ENCODE measurements around the gene GNAQ.

GNAQ gene

DNA sequence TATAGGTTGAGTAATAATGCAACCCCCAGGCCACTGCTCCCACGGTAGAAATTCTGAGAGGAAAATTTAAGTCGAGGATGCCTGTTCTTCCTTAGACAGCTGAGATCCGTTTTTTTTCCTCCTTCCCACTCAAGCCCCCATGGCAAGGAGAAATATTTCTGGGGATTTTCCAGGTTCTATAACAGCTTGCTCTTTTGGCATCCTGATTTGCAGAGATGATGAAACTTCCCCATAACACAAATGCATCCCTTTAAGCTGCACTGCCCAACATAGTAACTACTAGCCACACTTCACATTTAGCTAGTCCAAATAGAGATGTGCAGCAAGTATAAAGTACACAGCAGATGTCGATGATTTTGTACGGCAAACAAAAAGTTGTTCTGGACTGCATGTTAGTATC lies 351.0 kb downstream of the GNAQ start:
- Histone ChIP-seq H3K9me3 (ENCODE audit: control insufficient read depth, low read length) (no peaks in the 10 kb centered on the region), H3K4ac (ENCODE audit: low read depth in 1 of 2, low read length in 2 of 2) (no peak overlapping the region), H2AK5ac (ENCODE audit: low read length, severe bottlenecking) (no peak overlapping the region), H3K79me1 (replicated peaks; ENCODE audit: low read length, poor library complexity, severe bottlenecking) (no peaks in the 10 kb centered on the region), H3K14ac (ENCODE audit: low read length in 2 of 2) (peak overlapping the region in 1 of 2 experiments; percentile 15), H2AFZ (ENCODE audit: low read depth, low read length) (no peak overlapping the region), H3K4me2 (ENCODE audit: low read length, poor library complexity, severe bottlenecking) (no peak overlapping the region), H3K4me3 (ENCODE audit: insufficient read depth in 1 of 2, low read depth in 1 of 2, low read length in 2 of 2) (no peak overlapping the region), H3K23ac (ENCODE audit: low read length in 2 of 2) (no peak overlapping the region), H2BK12ac (ENCODE audit: low read length in 2 of 2) (no peak overlapping the region), H3K18ac (ENCODE audit: low read depth in 1 of 2, low read length in 2 of 2) (no peak overlapping the region), H4K91ac (ENCODE audit: low read length) (no peak overlapping the region), H4K8ac (ENCODE audit: low read length) (no peak overlapping the region), H3K36me3 (ENCODE audit: control insufficient read depth in 1 of 2, insufficient read depth in 2 of 2, low read depth in 1 of 2, low read length in 2 of 2) (no peaks in the 10 kb centered on the region), H3K9ac (ENCODE audit: low read length) (no peak overlapping the region), H3K27ac (ENCODE audit: low read length, poor library complexity, severe bottlenecking) (no peak overlapping the region), H3K27me3 (ENCODE audit: control insufficient read depth in 1 of 2, insufficient read depth in 1 of 2, low read length in 2 of 2) (peaks cover 0 to 4% of the 10 kb centered on the region in 2 experiments), H2BK5ac (ENCODE audit: low read depth, low read length, poor library complexity, severe bottlenecking) (no peak overlapping the region), H2BK15ac (ENCODE audit: low read depth, poor library complexity, severe bottlenecking) (no peak overlapping the region), H2BK120ac (ENCODE audit: low read depth, low read length) (no peak overlapping the region), H3K4me1 (ENCODE audit: control insufficient read depth, insufficient read depth, low read depth, low read length) (peaks cover 2% of the 10 kb centered on the region)
- 100% methylated on average over 5 of the region's 5 CpGs for WGBS
- DNase-seq, result no peak

DNA sequence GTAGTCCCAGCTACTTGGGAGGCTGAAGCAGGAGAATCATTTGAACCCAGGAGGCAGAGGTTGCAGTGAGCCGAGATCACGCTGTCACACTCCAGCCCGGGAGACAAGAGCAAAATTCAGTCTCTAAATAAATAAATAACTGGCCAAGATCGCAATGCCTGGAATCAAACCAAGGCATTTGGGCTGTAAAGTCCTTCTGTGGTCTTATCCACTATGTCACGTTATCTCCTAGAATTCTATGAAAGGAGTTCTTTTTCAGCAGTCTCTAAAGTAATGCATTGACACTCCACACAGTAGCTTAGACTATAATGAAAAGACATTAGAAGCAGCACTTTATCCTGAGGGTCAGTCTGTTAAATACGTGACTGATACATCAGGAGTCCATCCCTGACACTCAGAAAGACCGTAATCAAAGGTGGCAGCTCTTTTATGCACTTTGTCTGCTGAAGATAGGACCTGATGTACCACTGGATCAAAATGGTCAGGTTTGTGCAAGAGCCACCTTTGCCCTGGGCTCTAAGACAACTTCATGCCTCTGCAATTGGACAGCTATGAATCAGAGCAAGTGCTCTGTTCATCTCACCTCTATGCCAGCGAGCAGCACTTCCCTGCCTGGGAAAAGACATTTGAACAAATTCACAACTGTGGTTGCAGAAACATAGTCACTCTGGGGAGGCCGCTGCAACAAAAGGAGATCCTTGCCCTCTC lies 351.8 kb downstream of the GNAQ start:
- H2AK5ac ChIP-seq (ENCODE audit: low read length, severe bottlenecking), result no peak overlapping the region
- H3K4me2 ChIP-seq (ENCODE audit: low read length, poor library complexity, severe bottlenecking), result no peak overlapping the region
- no peak overlapping the region for H3K14ac ChIP-seq (ENCODE audit: low read length in 2 of 2)
- H2BK15ac ChIP-seq (ENCODE audit: low read depth, poor library complexity, severe bottlenecking), result no peak overlapping the region
- no peaks in the 10 kb centered on the region for H3K36me3 ChIP-seq (ENCODE audit: control insufficient read depth in 1 of 2, insufficient read depth in 2 of 2, low read depth in 1 of 2, low read length in 2 of 2)
- H3K18ac ChIP-seq (ENCODE audit: low read depth in 1 of 2, low read length in 2 of 2), result no peak overlapping the region
- H2BK120ac ChIP-seq (ENCODE audit: low read depth, low read length), result no peak overlapping the region
- H3K23ac ChIP-seq (ENCODE audit: low read length in 2 of 2), result no peak overlapping the region
- H3K27ac ChIP-seq (ENCODE audit: low read length, poor library complexity, severe bottlenecking), result no peak overlapping the region
- H2BK12ac ChIP-seq (ENCODE audit: low read length in 2 of 2), result no peak overlapping the region
- peaks cover 2% of the 10 kb centered on the region for H3K4me1 ChIP-seq (ENCODE audit: control insufficient read depth, insufficient read depth, low read depth, low read length)
- H3K4me3 ChIP-seq (ENCODE audit: insufficient read depth in 1 of 2, low read depth in 1 of 2, low read length in 2 of 2), result no peak overlapping the region
- no peaks in the 10 kb centered on the region for H3K79me1 ChIP-seq (replicated peaks; ENCODE audit: low read length, poor library complexity, severe bottlenecking)
- no peak for DNase-seq
- no peak overlapping the region for H2AFZ ChIP-seq (ENCODE audit: low read depth, low read length)
- peaks cover 0 to 4% of the 10 kb centered on the region in 2 experiments for H3K27me3 ChIP-seq (ENCODE audit: control insufficient read depth in 1 of 2, insufficient read depth in 1 of 2, low read length in 2 of 2)
- no peaks in the 10 kb centered on the region for H3K9me3 ChIP-seq (ENCODE audit: control insufficient read depth, low read length)
- no peak overlapping the region for H3K9ac ChIP-seq (ENCODE audit: low read length)
- 96% methylated on average over 9 of the region's 9 CpGs for WGBS
- H4K91ac ChIP-seq (ENCODE audit: low read length), result no peak overlapping the region
- H4K8ac ChIP-seq (ENCODE audit: low read length), result no peak overlapping the region
- no peak overlapping the region for H2BK5ac ChIP-seq (ENCODE audit: low read depth, low read length, poor library complexity, severe bottlenecking)
- H3K4ac ChIP-seq (ENCODE audit: low read depth in 1 of 2, low read length in 2 of 2), result no peak overlapping the region

DNA sequence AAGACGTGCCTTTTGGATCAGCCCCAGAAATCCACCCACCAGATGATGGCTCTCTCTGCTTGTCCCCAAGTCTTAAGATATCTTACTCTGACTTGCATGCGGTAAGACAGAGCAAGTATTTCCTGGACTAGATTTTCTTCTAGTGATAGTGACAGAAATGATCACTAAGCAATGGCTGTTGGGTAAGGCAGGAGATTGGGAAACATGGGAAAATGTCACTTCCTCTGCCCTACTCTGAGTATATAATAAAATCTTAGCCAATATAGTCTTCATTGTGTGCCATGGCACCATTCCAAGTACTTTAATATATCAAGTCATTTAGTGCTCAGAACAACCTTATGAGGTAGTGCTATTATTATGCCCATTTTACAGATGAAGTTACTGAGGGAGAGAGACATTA lies 352.5 kb downstream of the GNAQ start:
- H3K4me3 ChIP-seq (ENCODE audit: insufficient read depth in 1 of 2, low read depth in 1 of 2, low read length in 2 of 2), result no peak overlapping the region
- H3K4me2 ChIP-seq (ENCODE audit: low read length, poor library complexity, severe bottlenecking), result no peak overlapping the region
- no peak overlapping the region for H2BK5ac ChIP-seq (ENCODE audit: low read depth, low read length, poor library complexity, severe bottlenecking)
- H2BK120ac ChIP-seq (ENCODE audit: low read depth, low read length), result no peak overlapping the region
- 100% methylated on average over 1 of the region's 2 CpGs for WGBS
- H3K9ac ChIP-seq (ENCODE audit: low read length), result no peak overlapping the region
- no peak overlapping the region for H2AFZ ChIP-seq (ENCODE audit: low read depth, low read length)
- no peak overlapping the region for H2BK15ac ChIP-seq (ENCODE audit: low read depth, poor library complexity, severe bottlenecking)
- peaks cover 2% of the 10 kb centered on the region for H3K4me1 ChIP-seq (ENCODE audit: control insufficient read depth, insufficient read depth, low read depth, low read length)
- no peaks in the 10 kb centered on the region for H3K36me3 ChIP-seq (ENCODE audit: control insufficient read depth in 1 of 2, insufficient read depth in 2 of 2, low read depth in 1 of 2, low read length in 2 of 2)
- H3K14ac ChIP-seq (ENCODE audit: low read length in 2 of 2), result no peak overlapping the region
- H3K9me3 ChIP-seq (ENCODE audit: control insufficient read depth, low read length), result no peaks in the 10 kb centered on the region
- no peaks in the 10 kb centered on the region for H3K79me1 ChIP-seq (replicated peaks; ENCODE audit: low read length, poor library complexity, severe bottlenecking)
- H2AK5ac ChIP-seq (ENCODE audit: low read length, severe bottlenecking), result no peak overlapping the region
- H3K4ac ChIP-seq (ENCODE audit: low read depth in 1 of 2, low read length in 2 of 2), result no peak overlapping the region
- H2BK12ac ChIP-seq (ENCODE audit: low read length in 2 of 2), result no peak overlapping the region
- DNase-seq, result no peak
- H3K23ac ChIP-seq (ENCODE audit: low read length in 2 of 2), result no peak overlapping the region
- H3K18ac ChIP-seq (ENCODE audit: low read depth in 1 of 2, low read length in 2 of 2), result no peak overlapping the region
- H3K27me3 ChIP-seq (ENCODE audit: control insufficient read depth in 1 of 2, insufficient read depth in 1 of 2, low read length in 2 of 2), result peaks cover 0 to 4% of the 10 kb centered on the region in 2 experiments
- H4K91ac ChIP-seq (ENCODE audit: low read length), result no peak overlapping the region
- H3K27ac ChIP-seq (ENCODE audit: low read length, poor library complexity, severe bottlenecking), result no peak overlapping the region
- no peak overlapping the region for H4K8ac ChIP-seq (ENCODE audit: low read length)

DNA sequence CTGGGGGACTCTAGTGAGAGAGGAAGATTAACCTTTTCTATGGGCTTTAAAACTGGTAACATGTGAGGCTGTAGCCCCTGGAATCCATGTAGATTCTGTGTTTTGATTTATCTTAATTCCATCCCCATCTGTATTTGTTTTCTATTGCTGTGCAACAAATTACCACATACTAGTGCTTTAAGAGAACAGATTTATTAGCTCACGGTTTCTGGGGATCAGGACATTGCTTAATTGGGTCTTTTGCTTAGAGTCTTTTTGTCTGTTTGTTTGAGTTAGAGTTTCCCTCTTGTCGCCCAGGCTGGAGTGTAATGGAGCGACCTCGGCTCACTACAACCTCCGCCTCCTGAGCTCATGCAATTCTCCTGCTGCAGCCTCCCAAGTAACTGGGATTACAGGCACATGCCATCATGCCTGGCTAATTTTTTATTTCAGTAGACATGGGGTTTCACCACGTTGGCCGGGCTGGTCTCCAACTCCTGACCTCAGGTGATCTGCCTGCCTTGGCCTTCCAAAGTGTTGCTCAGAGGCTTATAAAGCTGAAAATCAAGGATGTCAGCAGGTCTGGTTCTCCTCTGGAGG lies 353.6 kb downstream of the GNAQ start:
- Histone ChIP-seq H3K36me3 (ENCODE audit: control insufficient read depth in 1 of 2, insufficient read depth in 2 of 2, low read depth in 1 of 2, low read length in 2 of 2) (no peaks in the 10 kb centered on the region), H3K18ac (ENCODE audit: low read depth in 1 of 2, low read length in 2 of 2) (no peak overlapping the region), H3K9ac (ENCODE audit: low read length) (no peak overlapping the region), H3K4me1 (ENCODE audit: control insufficient read depth, insufficient read depth, low read depth, low read length) (peaks cover 2% of the 10 kb centered on the region), H2BK15ac (ENCODE audit: low read depth, poor library complexity, severe bottlenecking) (no peak overlapping the region), H3K27me3 (ENCODE audit: control insufficient read depth in 1 of 2, insufficient read depth in 1 of 2, low read length in 2 of 2) (peaks cover 0 to 6% of the 10 kb centered on the region in 2 experiments), H3K9me3 (ENCODE audit: control insufficient read depth, low read length) (no peaks in the 10 kb centered on the region), H2BK5ac (ENCODE audit: low read depth, low read length, poor library complexity, severe bottlenecking) (no peak overlapping the region), H2AK5ac (ENCODE audit: low read length, severe bottlenecking) (no peak overlapping the region), H3K14ac (ENCODE audit: low read length in 2 of 2) (no peak overlapping the region), H2BK120ac (ENCODE audit: low read depth, low read length) (no peak overlapping the region), H3K4me2 (ENCODE audit: low read length, poor library complexity, severe bottlenecking) (no peak overlapping the region), H3K4ac (ENCODE audit: low read depth in 1 of 2, low read length in 2 of 2) (no peak overlapping the region), H2AFZ (ENCODE audit: low read depth, low read length) (peak overlapping the region; percentile 3), H3K23ac (ENCODE audit: low read length in 2 of 2) (no peak overlapping the region), H3K27ac (ENCODE audit: low read length, poor library complexity, severe bottlenecking) (no peak overlapping the region), H4K8ac (ENCODE audit: low read length) (no peak overlapping the region), H4K91ac (ENCODE audit: low read length) (no peak overlapping the region), H3K79me1 (replicated peaks; ENCODE audit: low read length, poor library complexity, severe bottlenecking) (no peaks in the 10 kb centered on the region), H2BK12ac (ENCODE audit: low read length in 2 of 2) (no peak overlapping the region), H3K4me3 (ENCODE audit: insufficient read depth in 1 of 2, low read depth in 1 of 2, low read length in 2 of 2) (no peak overlapping the region)
- WGBS, result 87% methylated on average over 6 of the region's 7 CpGs
- no peak for DNase-seq
